PC-3 (cell line): Measurements from ENCODE around the gene CYP2A6. TPM values are rescaled to one million over a fixed set of nuclear protein-coding genes. Genes with fewer than 3 reads are reported as not detected.

Experiments used
- ATAC-seq: fragments of 200-7000 bp; cut with Tn5 transposase; 2 replicates; pipeline ENCODE4 v1.9.1; 2020; ENCODE audit warnings: mild to moderate bottlenecking, moderate library complexity
- BruUV-seq: library from RNA; stranded (reverse); fragments of 400-500 nt; replicated peaks from 2 replicates; lab custom pipeline; 2021; lab: Mats Ljungman, UMichigan
- CTCF ChIA-PET: fragments of 300-600 bp; sonication (Branson Sonifier 250); formaldehyde crosslinking; loops from one replicate; lab custom pipeline; 2022; ENCODE audit warnings: antibody characterized with exemption; lab: Charles Lee
- POLR2A ChIA-PET: fragments of 300-600 bp; sonication (Branson Sonifier 250); formaldehyde crosslinking; loops from one replicate; lab custom pipeline; 2022; ENCODE audit warnings: antibody characterized with exemption; ENCODE audit not compliant: unreplicated experiment; lab: Charles Lee
- DNase-seq: peaks from one replicate; pipeline ENCODE4 v3.0.0-alpha.2; 2015
- H2AFZ ChIP-seq: fragments of 300-600 bp; sonication (generic); 2 replicates; pipeline ENCODE4 v1.6.0; 2016; ENCODE audit warnings: antibody characterized with exemption, low read length
- H3F3A ChIP-seq: fragments of 300-600 bp; sonication (generic); one replicate; pipeline ENCODE4 v1.6.0; 2017; ENCODE audit warnings: antibody characterized with exemption, low read length, control low read depth, mild to moderate bottlenecking; ENCODE audit not compliant: unreplicated experiment
- H3K27ac ChIP-seq: fragments of 300-600 bp; sonication (generic); 2 replicates; pipeline ENCODE4 v1.5.1; 2016; ENCODE audit warnings: mild to moderate bottlenecking, low read length
- H3K27me3 ChIP-seq: fragments of 300-600 bp; sonication (generic); 2 replicates; pipeline ENCODE4 v1.6.1; 2016; ENCODE audit warnings: low read length, mixed read lengths
- H3K36me3 ChIP-seq: fragments of 300-600 bp; sonication (generic); 2 replicates; pipeline ENCODE4 v1.6.1; 2016; ENCODE audit warnings: low read depth, mixed run types, low read length, mixed read lengths
- H3K4me1 ChIP-seq: fragments of 300-600 bp; sonication (generic); 2 replicates; pipeline ENCODE4 v1.5.1; 2016; ENCODE audit warnings: low read length; ENCODE audit not compliant: insufficient read depth
- H3K4me2 ChIP-seq: fragments of 300-600 bp; sonication (generic); 2 replicates; pipeline ENCODE4 v1.6.0; 2016; ENCODE audit warnings: low read length
- H3K4me3 ChIP-seq: fragments of 300-600 bp; sonication (generic); 2 replicates; pipeline ENCODE4 v1.5.1; 2016; ENCODE audit warnings: mild to moderate bottlenecking, low read length, mixed read lengths
- H3K79me2 ChIP-seq: fragments of 300-600 bp; sonication (generic); 2 replicates; pipeline ENCODE4 v1.6.1; 2017; ENCODE audit warnings: low read length, mixed read lengths
- H3K9ac ChIP-seq: fragments of 300-600 bp; sonication (generic); 2 replicates; pipeline ENCODE4 v1.6.0; 2016; ENCODE audit warnings: mild to moderate bottlenecking, low read length
- H3K9me2 ChIP-seq: fragments of 300-600 bp; sonication (generic); replicated peaks from 2 replicates; pipeline ENCODE4 v1.6.1; 2016; ENCODE audit warnings: mixed run types, low read length, mixed read lengths
- H3K9me3 ChIP-seq: fragments of 300-600 bp; sonication (generic); 2 replicates; pipeline ENCODE4 v1.6.1; 2016; ENCODE audit warnings: low read length, mixed read lengths
- H4K20me1 ChIP-seq: fragments of 300-600 bp; sonication (generic); 2 replicates; pipeline ENCODE4 v1.6.1; 2016; ENCODE audit warnings: low read length, mixed read lengths
- CTCF ChIP-seq: fragments of 300-600 bp; sonication (generic); conservative IDR thresholded peaks from 2 replicates; pipeline ENCODE4 v1.5.1; 2017; ENCODE audit warnings: antibody characterized with exemption, low read depth, mild to moderate bottlenecking, low read length
- EZH2 ChIP-seq: fragments of 300-600 bp; sonication (generic); IDR thresholded peaks from one replicate; pipeline ENCODE4 v1.6.1; 2017; ENCODE audit warnings: antibody characterized with exemption, mild to moderate bottlenecking, low read length; ENCODE audit not compliant: unreplicated experiment
- intact Hi-C: fragments of 100-400 bp; cut with micrococcal nuclease; formaldehyde crosslinking; loops from 2 replicates; pipeline ENCODE4 v1.9.0; 2023
- total RNA-seq: library from RNA; depleted of rRNA; stranded (reverse); fragments of >200 nt; gene quantifications from 2 replicates; pipeline ENCODE4 v1.2.3, GENCODE V29; 2014

Gene CYP2A6
- total RNA-seq, 1 experiment from 2014 or later = not detected

DNA sequence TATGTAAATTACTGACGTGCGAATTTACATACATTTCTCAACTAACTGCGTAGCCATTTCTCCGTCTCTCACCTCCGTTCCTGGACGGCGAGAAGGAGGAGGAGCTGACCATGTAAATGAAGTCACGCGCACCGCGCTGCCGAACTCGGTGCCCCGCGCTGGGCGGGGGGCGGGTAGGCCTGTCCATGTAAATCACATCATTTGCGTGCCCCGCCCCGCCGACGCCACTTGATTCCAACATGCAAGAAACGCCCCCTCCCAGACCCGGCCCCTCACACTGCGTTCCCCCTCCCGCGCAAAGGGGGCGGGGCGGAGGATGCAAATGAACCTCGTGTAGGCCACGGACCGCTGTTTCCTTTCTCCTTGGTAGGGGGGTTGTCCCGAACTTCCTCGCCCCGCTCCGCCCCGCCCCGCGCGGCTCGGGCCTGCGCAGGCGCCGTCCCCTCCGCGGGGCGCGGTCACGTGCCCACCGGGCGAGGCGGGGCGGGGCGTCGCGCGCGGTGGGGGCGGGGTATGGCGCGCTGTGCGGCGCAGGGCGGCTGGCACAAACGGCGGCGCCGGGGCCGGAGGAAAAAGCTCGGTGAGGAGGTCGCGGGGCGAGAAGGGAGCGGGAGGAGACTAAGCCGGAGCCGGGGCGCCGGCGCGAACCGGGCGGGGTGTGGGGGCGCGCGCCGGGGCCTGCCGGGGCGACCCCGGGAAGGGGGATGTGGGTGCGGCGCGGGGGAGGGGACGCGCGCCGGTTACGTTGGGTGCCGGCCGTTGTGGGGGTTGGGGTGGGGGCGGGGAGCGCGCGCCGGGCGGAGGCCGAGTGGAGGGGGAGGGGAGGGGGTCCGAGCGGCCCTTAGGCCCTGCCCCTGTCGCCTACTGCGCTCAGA, 51.3 kb downstream of the CYP2A6 start, which contains the start of gene EGLN2:
EGLN2 (plus strand) TSS at position 509 of the 875 bp plus-strand sequence. CDS start 1,382 bp downstream, outside the sequence.
- BruUV-seq = no TSS peak
- intact Hi-C loops = loop anchor here (1.0 to 10.0 kb wide), 2 partner anchors 110 to 134 kb away; no protein-coding TSS in a partner anchor
- Histone ChIP-seq H3K36me3 (no peaks in the 10 kb centered on the region), H3K9ac (peak within 1 kb of the TSS; percentile 71), H3K4me3 (peak within 1 kb of the TSS; percentile 85), H3K4me2 (peak within 1 kb of the TSS; percentile 92), H3K4me1 (peaks cover 36% of the 10 kb centered on the region), H3F3A (no peaks in the 10 kb centered on the region), H3K79me2 (peaks cover 44% of the 10 kb centered on the region), H3K9me3 (no peaks in the 10 kb centered on the region), H2AFZ (peak within 1 kb of the TSS; percentile 97), H3K9me2 (no peaks in the 10 kb centered on the region), H3K27ac (peak within 1 kb of the TSS; percentile 41), H3K27me3 (no peaks in the 10 kb centered on the region), H4K20me1 (peaks cover 15% of the 10 kb centered on the region; the same call in 1 of the 2 replicates)
- ChIA-PET POLR2A (interaction anchor here (0.6 kb wide), 3 partner anchors 20 to 345 kb away, joined by 4 to 17 read pairs (median 4); no protein-coding TSS in a partner anchor), CTCF (interaction anchor here (0.5 to 0.6 kb wide), 2 partner anchors 9 to 22 kb away, joined by 3 read pairs; no protein-coding TSS in a partner anchor)
- DNase-seq (peak; percentile 96), ATAC-seq (peak; percentile 87)
- TF ChIP-seq EZH2 (no peak), CTCF (no peak)

DNA sequence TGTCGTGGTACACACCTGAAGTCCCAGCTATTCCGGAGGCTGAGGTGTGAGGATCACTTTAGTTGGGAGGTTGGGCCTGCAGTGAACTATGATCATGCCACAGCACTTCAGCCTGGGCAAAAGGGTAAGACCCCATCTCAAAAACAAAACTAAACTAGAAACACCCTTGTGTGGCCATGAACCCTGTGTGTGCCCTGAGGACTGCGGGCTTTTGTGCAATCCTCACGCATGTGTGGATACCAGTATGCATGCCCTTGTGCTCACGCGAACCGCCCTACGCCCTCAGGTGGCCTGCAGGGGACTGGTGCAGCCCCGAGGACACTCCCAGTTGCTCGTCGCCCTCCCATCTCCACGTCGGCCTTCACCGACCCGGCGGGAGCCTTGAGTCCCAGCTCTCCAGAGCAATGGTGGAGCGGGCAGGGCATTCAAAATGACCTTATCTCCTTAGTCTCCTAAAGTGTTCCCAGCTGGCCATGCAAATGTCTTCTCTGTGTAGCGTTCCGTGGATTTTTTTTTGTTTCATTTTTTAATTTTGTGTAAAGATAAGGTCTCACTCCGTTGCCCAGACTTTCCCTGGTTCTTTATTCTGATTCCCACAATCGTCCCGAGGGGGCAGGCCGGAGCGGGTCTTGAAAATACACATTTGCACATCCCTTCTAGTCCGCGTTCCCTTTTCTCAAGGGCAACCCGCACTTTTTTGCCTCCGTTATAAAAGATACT, 52.1 kb downstream of the CYP2A6 start:
- Histone ChIP-seq H3K36me3 (no peaks in the 10 kb centered on the region), H3K9me3 (no peaks in the 10 kb centered on the region), H3K79me2 (peaks cover 36% of the 10 kb centered on the region), H3K9me2 (no peaks in the 10 kb centered on the region), H2AFZ (peak overlapping the region; percentile 97), H3K9ac (peak overlapping the region; percentile 52; the same call in 1 of the 2 replicates), H3K27ac (peak overlapping the region; percentile 41), H3K27me3 (no peaks in the 10 kb centered on the region), H4K20me1 (peaks cover 15% of the 10 kb centered on the region; the same call in 1 of the 2 replicates), H3K4me3 (peak overlapping the region; percentile 78), H3K4me1 (peaks cover 31% of the 10 kb centered on the region), H3K4me2 (peak overlapping the region; percentile 84), H3F3A (no peaks in the 10 kb centered on the region)
- POLR2A ChIA-PET = interaction anchor here (0.6 kb wide), 1 partner anchor 20 kb away, joined by 4 read pairs; no protein-coding TSS in a partner anchor
- peak; percentile 41 for DNase-seq
- BruUV-seq = TSS peak; percentile 93
- CTCF ChIA-PET = interaction anchor here (0.6 kb wide), 1 partner anchor 10 kb away, joined by 3 read pairs; no protein-coding TSS in a partner anchor
- intact Hi-C loops = loop anchor here (1.0 to 10.0 kb wide), 2 partner anchors 111 to 133 kb away; no protein-coding TSS in a partner anchor
- TF ChIP-seq CTCF = peak; percentile 47
- TF ChIP-seq EZH2 = no peak
- peak; percentile 27 for ATAC-seq
